K562 (cell line): ENCODE data around the gene CXCL12. TPM values are rescaled to one million over a fixed set of nuclear protein-coding genes. Genes with fewer than 3 reads are reported as not detected.
A peak's percentile ranks its signal among the peaks of the same experiment; 100 is the strongest.

Experiments used
- ATAC-seq: fragments of 200-7000 bp; cut with Tn5 transposase; 3 replicates; pipeline ENCODE4 v1.9.1; 2020; ENCODE audit warnings: moderate library complexity
- BruUV-seq: library from RNA; stranded (reverse); fragments of 400-500 nt; replicated peaks from 2 replicates; lab custom pipeline; 2021; lab: Mats Ljungman, UMichigan
- CTCF ChIA-PET: fragments of 300-600 bp; formaldehyde crosslinking; extraction: SDS; loops from one replicate; lab custom pipeline; 2021; ENCODE audit warnings: low intra/inter-chr PET ratio; lab: Yijun Ruan, JAX
- POLR2A ChIA-PET: fragments of 300-600, 350-650 bp; sonication (Branson Sonifier 250); formaldehyde crosslinking; extraction: SDS; loops from one replicate; lab custom pipeline; 2021; ENCODE audit warnings: antibody characterized with exemption, inconsistent platforms; lab: Yijun Ruan, JAX
- DNase-seq, 4 experiments: peaks; one replicate each; pipeline versions ENCODE4 v3.0.0 to v3.0.0-alpha.2; 2011 to 2018; ENCODE audit warnings: low spot score in 3 of 4, mixed read lengths in 3 of 4; ENCODE audit errors: extremely low read depth in 1 of 4
- FAIRE-seq: peaks from 2 replicates; lab custom pipeline; 2011; peaks lifted over from hg19 to GRCh38; lab: Jason Lieb, UNC
- H2AFZ ChIP-seq: 2 replicates; pipeline ENCODE4 v1.6.0; 2011; ENCODE audit warnings: low read depth, low read length, control low read depth, inconsistent platforms
- H3K27ac ChIP-seq: fragments of 200-600 bp; 3 replicates; pipeline ENCODE4 v1.8.0; 2011; ENCODE audit warnings: low read depth, mild to moderate bottlenecking, control low read depth, inconsistent platforms, low read length, moderate library complexity, mixed read lengths; ENCODE audit errors: extremely low read depth
- H3K27me3 ChIP-seq, 2 experiments: fragments of 300-600 bp in 1 of 2; 2 replicates in 1 of 2; 3 replicates in 1 of 2; pipeline versions ENCODE4 v1.6.0 to v1.8.0; 2011; ENCODE audit warnings: inconsistent platforms in 2 of 2, low read length in 2 of 2, mild to moderate bottlenecking in 1 of 2, mixed read lengths in 1 of 2, moderate library complexity in 1 of 2; ENCODE audit not compliant: control insufficient read depth in 2 of 2, insufficient read depth in 2 of 2
- H3K36me3 ChIP-seq: fragments of 300-600 bp; 3 replicates; pipeline ENCODE4 v1.8.0; 2011; ENCODE audit warnings: mild to moderate bottlenecking, low read length, inconsistent platforms; ENCODE audit not compliant: control insufficient read depth, insufficient read depth
- H3K4me1 ChIP-seq, 2 experiments: fragments of 200-600 bp in 1 of 2; replicated peaks in 1 of 2; 2 replicates in 1 of 2; 3 replicates in 1 of 2; pipeline versions ENCODE4 v1.5.1 to v1.8.0; 2011; ENCODE audit warnings: inconsistent platforms in 2 of 2, low read length in 2 of 2, mild to moderate bottlenecking in 1 of 2, mixed read lengths in 1 of 2, moderate library complexity in 1 of 2; ENCODE audit not compliant: control insufficient read depth in 2 of 2, insufficient read depth in 2 of 2
- H3K4me2 ChIP-seq: 2 replicates; pipeline ENCODE4 v1.6.1; 2011; ENCODE audit warnings: low read length, control low read depth, inconsistent platforms, mixed read lengths; ENCODE audit not compliant: insufficient read depth
- H3K4me3 ChIP-seq: fragments of 200-600 bp; sonication (generic), shearing (Covaris generic); 2 replicates; pipeline ENCODE4 v1.5.1; 2016; ENCODE audit warnings: control low read depth, inconsistent platforms
- H3K79me2 ChIP-seq: fragments of 200-600 bp; 3 replicates; pipeline ENCODE4 v1.8.0; 2011; ENCODE audit warnings: low read length, inconsistent platforms; ENCODE audit not compliant: control insufficient read depth, insufficient read depth
- H3K9ac ChIP-seq, 2 experiments: 2 replicates each; pipeline versions ENCODE4 v1.6.0 to v1.6.1; 2011; ENCODE audit warnings: low read depth in 2 of 2, low read length in 2 of 2, control low read depth in 1 of 2, inconsistent platforms in 1 of 2, mild to moderate bottlenecking in 1 of 2, mixed read lengths in 1 of 2; ENCODE audit not compliant: insufficient read depth in 1 of 2
- H3K9me1 ChIP-seq: one replicate; pipeline ENCODE4 v1.6.0; 2011; ENCODE audit warnings: inconsistent platforms, mild to moderate bottlenecking, low read length, moderate library complexity; ENCODE audit not compliant: control insufficient read depth, insufficient read depth
- H3K9me3 ChIP-seq: replicated peaks from 2 replicates; pipeline ENCODE4 v1.5.1; 2011; ENCODE audit warnings: low read depth, low read length, inconsistent platforms; ENCODE audit not compliant: control insufficient read depth, insufficient read depth
- H4K20me1 ChIP-seq: replicated peaks from 2 replicates; pipeline ENCODE4 v1.6.1; 2011; ENCODE audit warnings: low read length, inconsistent platforms, mixed read lengths; ENCODE audit not compliant: control insufficient read depth, insufficient read depth
- ARID2 ChIP-seq: fragments of 450-650 bp; IDR thresholded peaks from 2 replicates; pipeline ENCODE4 v1.6.1; 2017; ENCODE audit warnings: antibody characterized with exemption, mild to moderate bottlenecking
- CHD4 ChIP-seq: fragments of 200-600 bp; sonication (generic); IDR thresholded peaks from 3 replicates; pipeline ENCODE4 v1.6.1; 2012; ENCODE audit warnings: low read depth, mild to moderate bottlenecking, mixed read lengths, low read length, inconsistent platforms; ENCODE audit not compliant: insufficient read depth, insufficient replicate concordance, poor library complexity, severe bottlenecking
- MEF2D ChIP-seq: conservative IDR thresholded peaks from 2 replicates; pipeline ENCODE4 v1.6.1; 2016; ENCODE audit warnings: low read depth, missing genetic modification characterization, missing compliant biosample characterization
- MIER1 ChIP-seq: fragments of 450-650 bp; IDR thresholded peaks from 2 replicates; pipeline ENCODE4 v1.6.1; 2016; ENCODE audit warnings: antibody characterized with exemption, mild to moderate bottlenecking, low read depth
- NFIC ChIP-seq: fragments of 450-650 bp; IDR thresholded peaks from 2 replicates; pipeline ENCODE4 v1.6.1; 2017; ENCODE audit warnings: mild to moderate bottlenecking, inconsistent platforms
- NR2F6 ChIP-seq: fragments of 450-650 bp; formaldehyde crosslinking; IDR thresholded peaks from 2 replicates; pipeline ENCODE4 v1.4.0; 2020; ENCODE audit warnings: mild to moderate bottlenecking
- PTRF ChIP-seq: fragments of 450-650 bp; IDR thresholded peaks from 2 replicates; pipeline ENCODE4 v1.6.1; 2016; ENCODE audit warnings: mild to moderate bottlenecking, missing genetic modification characterization, missing compliant biosample characterization
- TAF7 ChIP-seq: fragments of 450-650 bp; IDR thresholded peaks from 2 replicates; pipeline ENCODE4 v1.6.1; 2016; ENCODE audit warnings: missing genetic modification characterization, missing compliant biosample characterization
- TEAD1 ChIP-seq, 2 experiments: fragments of 450-650 bp in 1 of 2; sonication (generic) in 1 of 2; formaldehyde crosslinking; IDR thresholded peaks; 2 replicates each; pipeline versions ENCODE4 v1.4.0 to v1.8.0; 2020 to 2022; ENCODE audit warnings: mild to moderate bottlenecking in 2 of 2, missing genetic modification reagents in 1 of 2
- ZNF140 ChIP-seq: fragments of 250-450 bp; sonication (Bioruptor Pico); IDR thresholded peaks from 2 replicates; pipeline ENCODE4 v1.8.0; 2021; ENCODE audit warnings: moderate library complexity, mild to moderate bottlenecking, inconsistent platforms
- ZNF239 ChIP-seq: fragments of 250-450 bp; sonication (Bioruptor Pico); IDR thresholded peaks from 2 replicates; pipeline ENCODE4 v1.4.0; 2020; ENCODE audit warnings: mild to moderate bottlenecking
- ZNF24 ChIP-seq: fragments of 450-650 bp; IDR thresholded peaks from 2 replicates; pipeline ENCODE4 v1.6.1; 2016
- ZNF507 ChIP-seq: conservative IDR thresholded peaks from 2 replicates; pipeline ENCODE4 v1.6.1; 2017; ENCODE audit warnings: missing genetic modification characterization, missing compliant biosample characterization
- WGBS: fragments of 100-300 bp; shearing (Covaris generic); methylation state at CpG from one replicate; pipeline ENCODE4 v1.1.6; 2016; ENCODE audit warnings: low coverage, mixed read lengths; ENCODE audit not compliant: insufficient coverage; ENCODE audit errors: missing lambda C conversion rate; 5-methylcytosine and 5-hydroxymethylcytosine counted together
- in situ Hi-C: fragments of 300-500 bp; cut with MboI; formaldehyde crosslinking; loops from 4 replicates; pipeline ENCODE4 v1.15.0; 2018; ENCODE audit warnings: inconsistent platforms, mixed read lengths
- intact Hi-C: fragments of 100-400 bp; cut with micrococcal nuclease; formaldehyde crosslinking; loops from 2 replicates; pipeline ENCODE4 v1.14.2; 2022
- polyA plus RNA-seq, 8 experiments: library from polyadenylated mRNA; depleted of rRNA in 4 of 8; stranded (reverse) in 5 of 8; unstranded in 3 of 8; fragments of >200 nt; fragmentation: Nextera tagmentation in 2 of 8; fragmentation: Illumina TruSeq in 1 of 8; extraction: Ambion mirVana in 2 of 8; extraction: Trizol in 1 of 8; gene quantifications; 2 replicates each; pipeline versions ENCODE4 v1.2.1 to v1.2.3, GENCODE V29; 2011 to 2014; ENCODE audit warnings: inconsistent platforms in 1 of 8, missing spikeins in 1 of 8
- total RNA-seq, 7 experiments: library from RNA; depleted of rRNA in 6 of 7; stranded (reverse); fragments of >200 nt in 6 of 7; fragmentation: Illumina TruSeq in 2 of 7; extraction: Trizol in 2 of 7; gene quantifications; 2 replicates each; pipeline versions ENCODE4 v1.2.1 to v1.2.3, GENCODE V29; 2011 to 2021; ENCODE audit warnings: low replicate concordance in 1 of 7
- TF ChIP-seq, protein P1 (sequence below): sonication (generic); formaldehyde crosslinking; IDR thresholded peaks from 2 replicates; pipeline ENCODE4 v1.8.0; 2022; ENCODE audit warnings: mild to moderate bottlenecking, low read depth, missing genetic modification reagents
- TF ChIP-seq, protein P2 (sequence below), 2 experiments: fragments of 250-450 bp in 1 of 2; fragments of 450-650 bp in 1 of 2; sonication (Bioruptor Pico) in 1 of 2; IDR thresholded peaks; 2 replicates each; pipeline versions ENCODE4 v1.6.1 to v1.8.0; 2016 to 2021; ENCODE audit warnings: mild to moderate bottlenecking in 2 of 2, moderate library complexity in 2 of 2, missing compliant biosample characterization in 1 of 2, missing genetic modification characterization in 1 of 2
- TF ChIP-seq, protein P3 (sequence below): sonication (generic); formaldehyde crosslinking; IDR thresholded peaks from 2 replicates; pipeline ENCODE4 v1.8.1; 2023; ENCODE audit warnings: mild to moderate bottlenecking, missing genetic modification reagents, moderate library complexity
- TF ChIP-seq, protein P4 (sequence below), 2 experiments: IDR thresholded peaks; 2 replicates each; pipeline ENCODE4 v1.6.1; 2012; ENCODE audit warnings: improper control_type of control experiment in 2 of 2, low read depth in 2 of 2, low read length in 2 of 2, borderline replicate concordance in 1 of 2

CXCL12 gene
- total and polyA plus RNA-seq, 9 of the 15 experiments (the other 6 are each of a cell fraction or from before 2014, with no cell fraction given): 0.18 TPM; not detected in 8

DNA sequence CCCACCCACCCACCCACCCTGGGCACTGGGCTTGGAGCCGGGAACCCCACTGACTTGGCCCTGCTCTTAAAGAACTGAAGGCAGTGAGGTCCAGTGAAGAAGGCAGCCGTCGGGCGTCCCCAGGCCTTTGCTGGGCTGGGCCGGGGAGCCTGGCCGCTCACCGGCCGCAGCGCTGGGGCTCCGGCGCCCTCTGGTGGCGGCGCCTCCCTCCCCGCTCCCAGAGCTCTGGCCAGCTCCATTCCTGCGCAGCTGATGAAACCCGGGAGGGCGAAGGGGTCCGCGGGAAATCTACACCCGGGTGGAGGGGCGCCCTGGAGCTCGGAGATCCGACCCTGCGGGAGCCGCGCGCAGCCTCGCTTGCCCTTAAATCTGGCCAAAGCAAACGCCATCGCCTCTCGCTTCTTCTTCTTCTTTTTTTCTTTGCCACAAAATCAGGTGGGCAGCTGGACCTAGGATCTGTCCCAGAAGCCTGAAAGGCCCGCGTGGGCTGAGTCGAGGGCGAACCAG, 1.7 kb upstream of the CXCL12 start:
- Histone ChIP-seq H3K4me2 (no peak overlapping the region), H4K20me1 (peaks cover 7% of the 10 kb centered on the region), H2AFZ (no peak overlapping the region), H3K4me1 (peaks cover 0 to 21% of the 10 kb centered on the region in 2 experiments; a peak in 2 of 5 replicates), H3K4me3 (no peak overlapping the region), H3K9me1 (no peaks in the 10 kb centered on the region), H3K9ac (no peak overlapping the region), H3K79me2 (no peaks in the 10 kb centered on the region), H3K27me3 (peaks cover 16 to 53% of the 10 kb centered on the region in 2 experiments; a peak in 3 of 5 replicates), H3K27ac (no peak overlapping the region), H3K36me3 (no peaks in the 10 kb centered on the region), H3K9me3 (no peaks in the 10 kb centered on the region)
- intact Hi-C loops (loop anchor here (2.0 to 5.0 kb wide), 3 partner anchors 471 to 716 kb away; no protein-coding TSS in a partner anchor), in situ Hi-C loops (loop anchor here (5.0 kb wide), 1 partner anchor 714 kb away; no protein-coding TSS in a partner anchor)
- peak; percentile 65 to 89 (median 88) for DNase-seq
- POLR2A ChIA-PET: interaction anchor here (0.6 to 1.0 kb wide), 4 partner anchors 20 to 646 kb away, joined by 3 to 4 read pairs (median 3); no protein-coding TSS in a partner anchor
- WGBS: 2% methylated on average over 29 of the region's 35 CpGs
- peak; percentile 68 for FAIRE-seq
- peak; percentile 99 for ATAC-seq
- CTCF ChIA-PET: interaction anchor here (0.6 to 1.1 kb wide), 3 partner anchors 714 to 925 kb away, joined by 3 to 6 read pairs (median 4); no protein-coding TSS in a partner anchor
- BruUV-seq: no TSS peak
- TF ChIP-seq ZNF239 (CRISPR knock-in tag) (no peak), PTRF (no peak), NR2F6 (CRISPR knock-in tag) (no peak), ZNF140 (CRISPR knock-in tag) (no peak), ZNF507 (tag) (no peak), MEF2D (tag) (no peak), ZNF24 (no peak), CHD4 (no peak), MIER1 (no peak), ARID2 (peak; percentile 39; the same call in 1 of the 2 replicates), NFIC (no peak), TAF7 (no peak), TEAD1 (CRISPR knock-in tag; IDR thresholded peaks at IDR 0.05) (no peak)
- TF ChIP-seq, protein P1, sequence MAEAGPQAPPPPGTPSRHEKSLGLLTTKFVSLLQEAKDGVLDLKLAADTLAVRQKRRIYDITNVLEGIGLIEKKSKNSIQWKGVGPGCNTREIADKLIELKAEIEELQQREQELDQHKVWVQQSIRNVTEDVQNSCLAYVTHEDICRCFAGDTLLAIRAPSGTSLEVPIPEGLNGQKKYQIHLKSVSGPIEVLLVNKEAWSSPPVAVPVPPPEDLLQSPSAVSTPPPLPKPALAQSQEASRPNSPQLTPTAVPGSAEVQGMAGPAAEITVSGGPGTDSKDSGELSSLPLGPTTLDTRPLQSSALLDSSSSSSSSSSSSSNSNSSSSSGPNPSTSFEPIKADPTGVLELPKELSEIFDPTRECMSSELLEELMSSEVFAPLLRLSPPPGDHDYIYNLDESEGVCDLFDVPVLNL (CRISPR knock-in tag): no peak
- TF ChIP-seq, protein P2, sequence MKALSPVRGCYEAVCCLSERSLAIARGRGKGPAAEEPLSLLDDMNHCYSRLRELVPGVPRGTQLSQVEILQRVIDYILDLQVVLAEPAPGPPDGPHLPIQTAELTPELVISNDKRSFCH (CRISPR knock-in tag; IDR thresholded peaks at IDR 0.05): no peak
- TF ChIP-seq, protein P2 (tag; IDR thresholded peaks at IDR 0.05): no peak
- TF ChIP-seq, protein P3, sequence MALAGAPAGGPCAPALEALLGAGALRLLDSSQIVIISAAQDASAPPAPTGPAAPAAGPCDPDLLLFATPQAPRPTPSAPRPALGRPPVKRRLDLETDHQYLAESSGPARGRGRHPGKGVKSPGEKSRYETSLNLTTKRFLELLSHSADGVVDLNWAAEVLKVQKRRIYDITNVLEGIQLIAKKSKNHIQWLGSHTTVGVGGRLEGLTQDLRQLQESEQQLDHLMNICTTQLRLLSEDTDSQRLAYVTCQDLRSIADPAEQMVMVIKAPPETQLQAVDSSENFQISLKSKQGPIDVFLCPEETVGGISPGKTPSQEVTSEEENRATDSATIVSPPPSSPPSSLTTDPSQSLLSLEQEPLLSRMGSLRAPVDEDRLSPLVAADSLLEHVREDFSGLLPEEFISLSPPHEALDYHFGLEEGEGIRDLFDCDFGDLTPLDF: no peak
- TF ChIP-seq, protein P4, sequence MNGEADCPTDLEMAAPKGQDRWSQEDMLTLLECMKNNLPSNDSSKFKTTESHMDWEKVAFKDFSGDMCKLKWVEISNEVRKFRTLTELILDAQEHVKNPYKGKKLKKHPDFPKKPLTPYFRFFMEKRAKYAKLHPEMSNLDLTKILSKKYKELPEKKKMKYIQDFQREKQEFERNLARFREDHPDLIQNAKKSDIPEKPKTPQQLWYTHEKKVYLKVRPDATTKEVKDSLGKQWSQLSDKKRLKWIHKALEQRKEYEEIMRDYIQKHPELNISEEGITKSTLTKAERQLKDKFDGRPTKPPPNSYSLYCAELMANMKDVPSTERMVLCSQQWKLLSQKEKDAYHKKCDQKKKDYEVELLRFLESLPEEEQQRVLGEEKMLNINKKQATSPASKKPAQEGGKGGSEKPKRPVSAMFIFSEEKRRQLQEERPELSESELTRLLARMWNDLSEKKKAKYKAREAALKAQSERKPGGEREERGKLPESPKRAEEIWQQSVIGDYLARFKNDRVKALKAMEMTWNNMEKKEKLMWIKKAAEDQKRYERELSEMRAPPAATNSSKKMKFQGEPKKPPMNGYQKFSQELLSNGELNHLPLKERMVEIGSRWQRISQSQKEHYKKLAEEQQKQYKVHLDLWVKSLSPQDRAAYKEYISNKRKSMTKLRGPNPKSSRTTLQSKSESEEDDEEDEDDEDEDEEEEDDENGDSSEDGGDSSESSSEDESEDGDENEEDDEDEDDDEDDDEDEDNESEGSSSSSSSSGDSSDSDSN (IDR thresholded peaks at IDR 0.05; ENCODE audit: borderline replicate concordance in 1 of 2, low read depth in 2 of 2, low read length in 2 of 2): 0 out of 4 replicates have a peak, but pooled peaks of 1 of the 2 experiments have one; percentile 16
